ENCODE results near the gene ERN1. TPM values are rescaled to one million over a fixed set of nuclear protein-coding genes. Genes with fewer than 3 reads are reported as not detected.

Gene ERN1
- total RNA-seq, 4 donors from 2014 or later: 4.4 to 56.5 (median 15.0) TPM

DNA sequence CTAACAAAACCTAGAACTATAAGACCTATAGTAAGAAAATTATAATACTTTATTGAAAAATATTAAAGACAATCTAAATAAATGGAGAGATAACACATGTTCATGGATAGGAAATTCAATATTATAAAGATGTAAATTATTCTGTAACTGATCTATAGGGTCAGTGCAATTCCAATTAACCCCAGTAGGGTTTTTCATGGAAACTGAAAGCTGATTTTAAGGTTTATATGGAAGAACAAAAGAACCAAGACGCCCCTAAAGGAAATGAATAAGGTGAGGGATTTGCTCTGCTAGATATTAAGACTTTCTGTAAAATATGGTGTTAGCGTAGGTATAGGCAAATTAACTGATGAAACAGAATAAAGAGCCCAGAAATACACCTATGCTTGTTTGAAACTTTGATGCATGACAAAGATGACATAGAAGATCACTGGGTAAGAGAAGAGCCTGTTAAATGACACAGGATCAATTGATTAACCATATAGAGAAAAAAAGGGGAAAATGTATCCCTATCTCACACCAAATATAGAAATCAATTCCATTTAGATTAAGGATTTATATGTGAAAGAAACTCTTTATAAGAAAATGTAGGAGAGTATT lies 112.5 kb downstream of the ERN1 start:
- peak overlapping the region in 1 of 2 donors; percentile 63 for H3K27ac ChIP-seq
- no peak for DNase-seq
- no peaks in the 10 kb centered on the region for H3K4me1 ChIP-seq
- H3K36me3 ChIP-seq: no peaks in the 10 kb centered on the region
- intact Hi-C loops (cut with DNase I; ENCODE audit: low total_unique reads): no loop called here
- no peaks in the 10 kb centered on the region for H3K27me3 ChIP-seq
- TF ChIP-seq CTCF (IDR thresholded peaks at IDR 0.05) (no peak), POLR2A (IDR thresholded peaks at IDR 0.05) (no peak)
- no peaks in the 10 kb centered on the region for H3K9me3 ChIP-seq
- no peak overlapping the region for H3K4me3 ChIP-seq

DNA sequence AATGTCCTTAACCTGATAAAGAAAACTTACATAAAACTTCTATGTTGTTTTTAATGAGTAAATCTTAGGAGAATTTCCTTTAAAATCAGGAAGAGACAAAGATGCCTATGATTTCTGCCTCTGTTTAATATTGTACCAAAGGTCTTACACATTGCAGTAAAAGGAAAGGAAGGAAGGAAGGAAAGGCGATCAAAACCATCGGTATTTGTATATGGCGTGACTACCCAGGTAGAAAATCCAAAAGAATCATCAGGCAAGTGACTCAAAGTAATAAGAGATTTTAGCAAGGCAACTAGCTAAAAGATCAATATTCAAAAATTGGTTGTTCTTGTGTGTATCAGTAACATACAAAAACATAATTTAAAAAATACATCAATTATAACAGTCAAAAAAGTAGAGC lies 113.0 kb downstream of the ERN1 start:
- intact Hi-C loops (cut with DNase I; ENCODE audit: low total_unique reads): no loop called here
- no peaks in the 10 kb centered on the region for H3K36me3 ChIP-seq

GRCh38 chr17:64016231-64016784 lies 113.6 kb downstream of the ERN1 start:
- no peaks in the 10 kb centered on the region for H3K9me3 ChIP-seq
- peak overlapping the region; percentile 25 to 63 for H3K27ac ChIP-seq
- TF ChIP-seq POLR2A (IDR thresholded peaks at IDR 0.05): no peak
- no peak for TF ChIP-seq CTCF (IDR thresholded peaks at IDR 0.05)
- no peak for DNase-seq
- H3K4me1 ChIP-seq: no peaks in the 10 kb centered on the region
- H3K36me3 ChIP-seq: no peaks in the 10 kb centered on the region
- no peaks in the 10 kb centered on the region for H3K27me3 ChIP-seq
- intact Hi-C loops (cut with DNase I; ENCODE audit: low total_unique reads): no loop called here
- H3K4me3 ChIP-seq: no peak overlapping the region

More for the DNA sequence above, 113.0 kb downstream of the ERN1 start:
- no peak for DNase-seq
- H3K27ac ChIP-seq: peak overlapping the region; percentile 25 to 63
- no peaks in the 10 kb centered on the region for H3K9me3 ChIP-seq
- H3K4me1 ChIP-seq: no peaks in the 10 kb centered on the region
- H3K4me3 ChIP-seq: no peak overlapping the region
- H3K27me3 ChIP-seq: no peaks in the 10 kb centered on the region
- TF ChIP-seq POLR2A (IDR thresholded peaks at IDR 0.05) (no peak), CTCF (IDR thresholded peaks at IDR 0.05) (no peak)

- TF ChIP-seq POLR2A (IDR thresholded peaks at IDR 0.05) (no peak), CTCF (IDR thresholded peaks at IDR 0.05) (no peak)
- intact Hi-C loops (cut with DNase I; ENCODE audit: low total_unique reads): no loop called here
- Histone ChIP-seq H3K36me3 (no peaks in the 10 kb centered on the region), H3K9me3 (no peaks in the 10 kb centered on the region), H3K27ac (peak overlapping the region in 1 of 2 donors; percentile 63), H3K4me1 (no peaks in the 10 kb centered on the region), H3K4me3 (no peak overlapping the region), H3K27me3 (no peaks in the 10 kb centered on the region)
- DNase-seq: no peak
Measured at GRCh38 chr17:64015447-64015846, 114.5 kb downstream of the ERN1 start.

DNA sequence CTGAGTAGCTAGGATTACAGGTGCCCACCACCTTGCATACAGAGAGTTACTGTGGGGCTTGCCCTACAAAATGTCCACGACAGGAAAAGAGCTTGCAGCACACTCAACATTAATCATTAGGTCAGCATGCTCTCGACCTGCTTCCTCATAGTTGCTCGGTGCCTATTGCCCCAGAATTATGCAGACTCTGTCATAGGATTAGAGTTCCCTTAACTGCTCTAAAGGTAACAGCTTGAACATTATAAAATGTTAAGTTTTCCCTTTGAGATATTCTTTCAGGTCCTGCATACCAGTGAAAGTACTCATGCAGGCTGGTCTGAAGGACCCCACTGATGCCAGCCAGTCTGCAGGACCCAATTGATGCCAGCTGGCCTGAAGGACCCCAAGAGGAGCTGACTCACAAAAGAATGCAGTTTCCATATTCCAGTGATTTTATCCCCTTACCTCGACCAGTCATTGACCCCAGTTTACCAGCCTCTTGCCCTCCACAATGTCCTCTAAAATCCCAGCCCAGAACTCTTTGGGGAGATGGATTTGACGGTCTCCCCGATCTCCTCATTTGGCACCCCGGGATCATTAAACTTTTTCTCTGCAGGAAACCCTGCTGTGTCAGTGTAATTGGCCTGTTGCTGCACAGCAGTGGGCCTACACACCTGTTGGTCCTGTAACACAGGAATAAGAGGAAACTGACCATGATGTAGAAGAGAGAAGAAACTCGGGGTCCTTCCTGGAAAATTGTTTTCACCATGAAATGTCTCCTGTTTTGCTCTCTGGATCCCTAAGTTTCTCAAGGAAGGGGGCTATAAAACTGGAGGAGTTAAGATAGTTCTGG lies 120.2 kb downstream of the ERN1 start:
- Histone ChIP-seq H3K27ac (no peak overlapping the region), H3K9me3 (no peaks in the 10 kb centered on the region)
- TF ChIP-seq CTCF (IDR thresholded peaks at IDR 0.05) (no peak), POLR2A (IDR thresholded peaks at IDR 0.05) (no peak)

More for the DNA sequence above, 120.2 kb downstream of the ERN1 start:
- no peak for DNase-seq
- Histone ChIP-seq H3K27me3 (no peaks in the 10 kb centered on the region), H3K36me3 (no peaks in the 10 kb centered on the region), H3K4me3 (no peak overlapping the region), H3K4me1 (no peaks in the 10 kb centered on the region)
- intact Hi-C loops (cut with DNase I; ENCODE audit: low total_unique reads): no loop called here
